D341Med (cell line): ENCODE measurements around the gene DRD4.
"Not testable (repeated sequence)": the region's sequence is repeated elsewhere in the genome, so short reads cannot be mapped to it uniquely, and the experiment has no call there.

ENCODE experiments used
- DNase-seq: peaks from one replicate; pipeline ENCODE4 v3.0.0; 2012; ENCODE audit warnings: low spot score

Gene DRD4

GRCh38 chr11:680476-680875 is 43.4 kb downstream of the DRD4 start:
- DNase-seq: no peak

GRCh38 chr11:680970-681369 is 43.9 kb downstream of the DRD4 start:
- DNase-seq: no peak

- no peak for DNase-seq
Observed at GRCh38 chr11:686451-687243, 49.6 kb downstream of the DRD4 start.

GRCh38 chr11:687751-688150 is 50.7 kb downstream of the DRD4 start:
- no peak for DNase-seq

GRCh38 chr11:688681-689080 is 51.6 kb downstream of the DRD4 start:
- no peak for DNase-seq

- DNase-seq: no peak
Observed at GRCh38 chr11:689625-690024, 52.6 kb downstream of the DRD4 start.

- not testable (repeated sequence) for DNase-seq
Observed at GRCh38 chr11:690244-690643, 53.2 kb downstream of the DRD4 start.
